SU-DHL-6 (cell line): ENCODE results near the gene TUBB8B.
"Not testable (repeated sequence)": the region's sequence is repeated elsewhere in the genome, so short reads cannot be mapped to it uniquely, and the experiment has no call there.

Experiments used
- CTCF ChIP-seq: fragments of 200-600 bp; sonication (generic); IDR thresholded peaks from one replicate; pipeline ENCODE4 v1.5.1; 2017; ENCODE audit warnings: antibody characterized with exemption, mild to moderate bottlenecking, low read length, moderate library complexity; ENCODE audit not compliant: insufficient read depth, poor library complexity, severe bottlenecking
- EZH2phosphoT487 ChIP-seq: fragments of 200-600 bp; sonication (generic), shearing (Covaris generic); conservative IDR thresholded peaks from 2 replicates; pipeline ENCODE4 v1.6.1; 2018; ENCODE audit warnings: mild to moderate bottlenecking, antibody characterized with exemption, low read length, moderate library complexity, mixed read lengths

DNA sequence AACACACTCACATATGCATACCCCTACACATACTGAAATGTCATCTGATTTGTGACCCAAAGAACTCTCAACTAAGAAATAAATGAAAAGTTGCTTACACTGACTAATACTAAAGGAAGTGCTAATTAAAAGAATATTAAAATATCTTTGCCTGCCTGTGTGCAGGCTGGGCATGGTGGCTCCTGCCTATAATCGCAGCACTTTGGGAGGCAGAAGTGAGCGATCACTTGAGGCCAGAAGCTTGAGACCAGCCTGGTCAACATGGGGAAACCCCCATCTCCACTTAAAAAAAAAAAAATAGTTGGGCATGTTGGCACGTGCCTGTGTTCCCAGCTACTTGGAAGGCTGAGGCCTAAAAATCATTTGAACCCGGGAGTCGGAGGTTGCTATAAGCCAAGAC is 14.9 kb upstream of the TUBB8B start:
- not testable (repeated sequence) for TF ChIP-seq CTCF, EZH2phosphoT487
